Ectodermal cell (in vitro differentiated cells): ENCODE data around the gene SLX4.
"Not testable (repeated sequence)": the region's sequence is repeated elsewhere in the genome, so short reads cannot be mapped to it uniquely, and the experiment has no call there.

Source experiments
- H3K27ac ChIP-seq: 2 replicates; pipeline ENCODE4 v1.7.0; 2013; ENCODE audit warnings: mild to moderate bottlenecking, low read depth, low read length; ENCODE audit not compliant: insufficient read depth, poor library complexity, severe bottlenecking
- H3K27me3 ChIP-seq: 2 replicates; pipeline ENCODE4 v1.7.0; 2013; ENCODE audit warnings: mild to moderate bottlenecking, low read length; ENCODE audit not compliant: insufficient read depth, control insufficient read depth, poor library complexity, severe bottlenecking
- H3K36me3 ChIP-seq: one replicate; pipeline ENCODE4 v1.7.0; 2013; ENCODE audit warnings: low read length; ENCODE audit not compliant: control insufficient read depth, insufficient read depth
- H3K4me1 ChIP-seq: one replicate; pipeline ENCODE4 v1.7.0; 2013; ENCODE audit warnings: low read length; ENCODE audit not compliant: control insufficient read depth, insufficient read depth
- H3K4me3 ChIP-seq: 2 replicates; pipeline ENCODE4 v1.7.0; 2013; ENCODE audit warnings: low read depth, low read length, control low read depth; ENCODE audit not compliant: insufficient read depth
- H3K9me3 ChIP-seq: 2 replicates; pipeline ENCODE4 v1.7.0; 2013; ENCODE audit warnings: mild to moderate bottlenecking, low read length, moderate library complexity; ENCODE audit not compliant: control insufficient read depth
- WGBS, 2 experiments: methylation state at CpG; one replicate each; pipeline ENCODE4 v1.1.7; 2013; ENCODE audit warnings: missing lambda C conversion rate in 2 of 2; 5-methylcytosine and 5-hydroxymethylcytosine counted together

The SLX4 gene

GRCh38 chr16:3610698-3611145 lies 684 bp downstream of the SLX4 start:
- H3K4me3 ChIP-seq = peak overlapping the region; percentile 89
- WGBS, 2 experiments = 9 to 12% methylated on average over 10 of the region's 10 CpGs
- no peaks in the 10 kb centered on the region for H3K36me3 ChIP-seq
- peaks cover 16% of the 10 kb centered on the region for H3K4me1 ChIP-seq
- no peaks in the 10 kb centered on the region for H3K9me3 ChIP-seq
- H3K27me3 ChIP-seq = no peaks in the 10 kb centered on the region
- peak overlapping the region; percentile 60 for H3K27ac ChIP-seq

GRCh38 chr16:3609895-3610697 lies 1.3 kb downstream of the SLX4 start:
- H3K4me1 ChIP-seq = peaks cover 16% of the 10 kb centered on the region
- no peaks in the 10 kb centered on the region for H3K9me3 ChIP-seq
- no peak overlapping the region for H3K27ac ChIP-seq
- H3K4me3 ChIP-seq = peak overlapping the region; percentile 89
- H3K27me3 ChIP-seq = no peaks in the 10 kb centered on the region
- WGBS, 2 experiments = 92 to 93% methylated on average over 14 of the region's 14 CpGs
- H3K36me3 ChIP-seq = no peaks in the 10 kb centered on the region

- 93% methylated on average over 13 of the region's 13 CpGs for WGBS, 2 experiments
- H3K27ac ChIP-seq, H3K36me3 ChIP-seq, H3K4me3 ChIP-seq, H3K27me3 ChIP-seq, H3K9me3 ChIP-seq: not testable (repeated sequence)
- peaks cover 16% of the 10 kb centered on the region for H3K4me1 ChIP-seq
Observed at GRCh38 chr16:3608976-3609375, 2.4 kb downstream of the SLX4 start.

- WGBS, 2 experiments = 93 to 95% methylated on average over 5 of the region's 5 CpGs
- peaks cover 16% of the 10 kb centered on the region for H3K4me1 ChIP-seq
- H3K9me3 ChIP-seq = no peaks in the 10 kb centered on the region
Observed at GRCh38 chr16:3608069-3608468, 3.3 kb downstream of the SLX4 start.

GRCh38 chr16:3607634-3608033 lies 3.8 kb downstream of the SLX4 start:
- no peak overlapping the region for H3K4me3 ChIP-seq

More at GRCh38 chr16:3608069-3608468, 3.3 kb downstream of the SLX4 start:
- H3K4me3 ChIP-seq = no peak overlapping the region
- H3K36me3 ChIP-seq = peaks cover 9% of the 10 kb centered on the region
- H3K27me3 ChIP-seq = no peaks in the 10 kb centered on the region
- H3K27ac ChIP-seq = no peak overlapping the region

GRCh38 chr16:3607161-3607560 lies 4.2 kb downstream of the SLX4 start:
- 93 to 95% methylated on average over 7 of the region's 7 CpGs for WGBS, 2 experiments
- H3K4me1 ChIP-seq = peaks cover 9% of the 10 kb centered on the region
- no peaks in the 10 kb centered on the region for H3K27me3 ChIP-seq
- peaks cover 16% of the 10 kb centered on the region for H3K36me3 ChIP-seq
- no peak overlapping the region for H3K27ac ChIP-seq
- no peaks in the 10 kb centered on the region for H3K9me3 ChIP-seq
- H3K4me3 ChIP-seq = no peak overlapping the region

More at GRCh38 chr16:3607634-3608033, 3.8 kb downstream of the SLX4 start:
- Histone ChIP-seq H3K9me3 (no peaks in the 10 kb centered on the region), H3K27me3 (no peaks in the 10 kb centered on the region), H3K36me3 (peaks cover 11% of the 10 kb centered on the region), H3K27ac (no peak overlapping the region), H3K4me1 (peaks cover 12% of the 10 kb centered on the region)
- 96 to 98% methylated on average over 2 of the region's 2 CpGs for WGBS, 2 experiments

GRCh38 chr16:3606441-3606840 lies 5.0 kb downstream of the SLX4 start:
- Histone ChIP-seq H3K4me3 (no peak overlapping the region), H3K4me1 (peaks cover 9% of the 10 kb centered on the region), H3K27ac (no peak overlapping the region), H3K27me3 (no peaks in the 10 kb centered on the region), H3K36me3 (peaks cover 23% of the 10 kb centered on the region), H3K9me3 (no peaks in the 10 kb centered on the region)
- WGBS, 2 experiments = 92 to 93% methylated on average over 11 of the region's 11 CpGs

- Histone ChIP-seq H3K4me1 (no peaks in the 10 kb centered on the region), H3K27ac (no peak overlapping the region), H3K4me3 (no peak overlapping the region), H3K27me3 (no peaks in the 10 kb centered on the region), H3K36me3 (peaks cover 45% of the 10 kb centered on the region), H3K9me3 (no peaks in the 10 kb centered on the region)
- WGBS, 2 experiments = 95 to 96% methylated on average over 7 of the region's 7 CpGs
Observed at GRCh38 chr16:3602320-3602653, 9.1 kb downstream of the SLX4 start.

GRCh38 chr16:3601614-3602319 lies 9.6 kb downstream of the SLX4 start:
- H3K36me3 ChIP-seq = peaks cover 45% of the 10 kb centered on the region
- no peaks in the 10 kb centered on the region for H3K9me3 ChIP-seq
- H3K27ac ChIP-seq = no peak overlapping the region
- no peaks in the 10 kb centered on the region for H3K27me3 ChIP-seq
- H3K4me1 ChIP-seq = no peaks in the 10 kb centered on the region
- 94 to 96% methylated on average over 13 of the region's 13 CpGs for WGBS, 2 experiments
- H3K4me3 ChIP-seq = no peak overlapping the region

- 94 to 98% methylated on average over 4 of the region's 4 CpGs for WGBS, 2 experiments
- Histone ChIP-seq H3K4me3 (no peak overlapping the region), H3K27ac (no peak overlapping the region), H3K36me3 (peaks cover 45% of the 10 kb centered on the region), H3K27me3 (no peaks in the 10 kb centered on the region), H3K9me3 (no peaks in the 10 kb centered on the region), H3K4me1 (no peaks in the 10 kb centered on the region)
Observed at GRCh38 chr16:3599922-3600321, 11.5 kb downstream of the SLX4 start.
